Measurements from ENCODE around the gene BTD. TPM values are rescaled to one million over a fixed set of nuclear protein-coding genes. Genes with fewer than 3 reads are reported as not detected.

The BTD gene, protein sequence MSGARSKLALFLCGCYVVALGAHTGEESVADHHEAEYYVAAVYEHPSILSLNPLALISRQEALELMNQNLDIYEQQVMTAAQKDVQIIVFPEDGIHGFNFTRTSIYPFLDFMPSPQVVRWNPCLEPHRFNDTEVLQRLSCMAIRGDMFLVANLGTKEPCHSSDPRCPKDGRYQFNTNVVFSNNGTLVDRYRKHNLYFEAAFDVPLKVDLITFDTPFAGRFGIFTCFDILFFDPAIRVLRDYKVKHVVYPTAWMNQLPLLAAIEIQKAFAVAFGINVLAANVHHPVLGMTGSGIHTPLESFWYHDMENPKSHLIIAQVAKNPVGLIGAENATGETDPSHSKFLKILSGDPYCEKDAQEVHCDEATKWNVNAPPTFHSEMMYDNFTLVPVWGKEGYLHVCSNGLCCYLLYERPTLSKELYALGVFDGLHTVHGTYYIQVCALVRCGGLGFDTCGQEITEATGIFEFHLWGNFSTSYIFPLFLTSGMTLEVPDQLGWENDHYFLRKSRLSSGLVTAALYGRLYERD
- total RNA-seq, result 25.3 and 28.6 TPM in 2 replicates

DNA sequence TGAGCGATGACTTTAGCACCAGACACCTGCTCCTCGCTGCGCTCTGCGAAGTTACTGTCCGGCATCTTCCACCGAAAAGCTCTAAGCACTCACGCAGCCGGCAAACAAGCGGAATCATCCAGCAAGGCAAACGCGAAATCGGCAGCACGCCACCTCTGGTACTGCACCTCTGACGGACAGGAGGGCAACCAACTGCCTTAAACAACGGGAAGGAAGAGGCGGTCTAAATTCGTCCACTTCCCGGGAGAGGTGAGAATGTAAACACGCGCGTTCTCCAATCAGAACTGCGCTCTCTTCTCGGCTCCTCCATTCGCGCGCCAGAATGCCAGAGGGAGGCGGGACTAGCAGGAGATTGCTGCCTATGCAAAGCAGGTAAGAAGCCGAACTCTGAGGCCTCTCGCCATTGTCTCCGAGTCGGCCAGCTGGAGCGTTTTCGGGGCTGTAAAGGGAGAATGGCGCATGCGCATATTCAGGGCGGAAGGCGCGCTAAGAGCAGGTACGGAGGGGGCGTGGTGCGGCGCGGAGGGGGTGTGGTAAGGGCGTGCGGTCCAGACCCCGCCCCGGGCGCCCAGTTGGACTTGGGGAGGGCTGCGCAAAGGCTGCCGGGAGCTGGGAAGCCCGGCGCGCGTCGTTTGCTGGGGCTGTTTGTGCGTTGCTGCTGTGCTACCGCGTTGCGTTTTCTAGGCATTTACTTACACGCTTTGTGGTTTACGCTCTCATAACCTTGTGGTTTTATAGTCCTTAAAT, at the start of gene BTD, which contains the start of gene HACL1:
TSS of gene BTD (plus strand) at position 347 of the 747 bp plus-strand sequence. CDS start 33,695 bp downstream, outside the sequence.
TSS of gene HACL1 (minus strand) at position 171 of the 747 bp plus-strand sequence. CDS start at position 65, 106 bp downstream.

Small RNA genes within 50 kb of the gene (small RNA-seq; reads per million reads assigned to genes)
- not detected for gene MIR3134

Other genes starting within 250 kb of the BTD start
- gene METTL6, start 174.2 kb upstream of the BTD start, total RNA-seq, result 27.5 and 38.2 TPM in 2 replicates
- 30.2 and 35.6 TPM in 2 replicates for gene EAF1, start 174.1 kb upstream of the BTD start, total RNA-seq
- 0.13 and 1.1 TPM in 2 replicates for gene COLQ, start 80.0 kb upstream of the BTD start, total RNA-seq
- gene HACL1, start 176 bp upstream of the BTD start, total RNA-seq, result 40.2 and 49.3 TPM in 2 replicates
- 199 and 211 TPM in 2 replicates for gene ANKRD28, start 196.2 kb downstream of the BTD start, total RNA-seq

All from thoracic aorta endothelial cell (primary cell).